ENCODE results near the gene POGLUT2. TPM values are rescaled to one million over a fixed set of nuclear protein-coding genes. Genes with fewer than 3 reads are reported as not detected.

POGLUT2 gene
- total and polyA plus RNA-seq, 4 donors = 4.0 to 7.5 (median 6.0) TPM

DNA sequence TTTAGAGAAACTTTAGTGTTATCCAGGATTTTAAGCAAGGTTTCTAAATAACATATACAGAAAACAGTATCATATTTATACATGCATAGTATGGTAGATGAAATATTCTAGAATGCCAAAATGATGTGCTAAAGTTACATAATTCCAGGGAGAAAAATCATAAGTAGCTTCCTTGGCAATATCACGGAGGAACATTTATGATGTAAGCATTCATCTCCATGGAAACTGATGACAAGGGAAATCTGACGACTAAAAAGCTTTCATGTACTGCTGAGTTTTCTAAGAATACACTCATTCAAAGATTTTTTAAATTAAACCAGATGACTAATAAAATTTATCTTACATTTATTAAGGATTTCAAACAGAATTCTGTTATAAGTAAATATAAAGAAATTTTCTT lies 29.9 kb downstream of the POGLUT2 start:
- H3K27me3 ChIP-seq (ENCODE audit: control insufficient read depth in 4 of 4, insufficient read depth in 4 of 4, low read length in 3 of 4) = no peaks in the 10 kb centered on the region
- H3K9ac ChIP-seq (ENCODE audit: low read depth in 1 of 2, low read length in 2 of 2) = no peak overlapping the region
- 73% methylated on average over 2 of the region's 2 CpGs for WGBS
- no peak overlapping the region for H3K27ac ChIP-seq (ENCODE audit: low read depth in 1 of 2, low read length in 2 of 2)
- DNase-seq (ENCODE audit: low spot score) = no peak
- TF ChIP-seq NR2F2 (IDR thresholded peaks at IDR 0.05) (no peak), HNF4A (conservative IDR thresholded peaks at IDR 0.05) (no peak), FOXA1 (IDR thresholded peaks at IDR 0.05) (no peak), EGR1 (IDR thresholded peaks at IDR 0.05; ENCODE audit: low read depth in 2 of 2) (no peak), YY1 (IDR thresholded peaks at IDR 0.05) (no peak), JUND (IDR thresholded peaks at IDR 0.05) (no peak), TAF1 (conservative IDR thresholded peaks at IDR 0.05) (no peak), RXRA (IDR thresholded peaks at IDR 0.05) (no peak), HNF4G (IDR thresholded peaks at IDR 0.05) (no peak), RAD21 (IDR thresholded peaks at IDR 0.05) (no peak)
- TF ChIP-seq, protein P1, sequence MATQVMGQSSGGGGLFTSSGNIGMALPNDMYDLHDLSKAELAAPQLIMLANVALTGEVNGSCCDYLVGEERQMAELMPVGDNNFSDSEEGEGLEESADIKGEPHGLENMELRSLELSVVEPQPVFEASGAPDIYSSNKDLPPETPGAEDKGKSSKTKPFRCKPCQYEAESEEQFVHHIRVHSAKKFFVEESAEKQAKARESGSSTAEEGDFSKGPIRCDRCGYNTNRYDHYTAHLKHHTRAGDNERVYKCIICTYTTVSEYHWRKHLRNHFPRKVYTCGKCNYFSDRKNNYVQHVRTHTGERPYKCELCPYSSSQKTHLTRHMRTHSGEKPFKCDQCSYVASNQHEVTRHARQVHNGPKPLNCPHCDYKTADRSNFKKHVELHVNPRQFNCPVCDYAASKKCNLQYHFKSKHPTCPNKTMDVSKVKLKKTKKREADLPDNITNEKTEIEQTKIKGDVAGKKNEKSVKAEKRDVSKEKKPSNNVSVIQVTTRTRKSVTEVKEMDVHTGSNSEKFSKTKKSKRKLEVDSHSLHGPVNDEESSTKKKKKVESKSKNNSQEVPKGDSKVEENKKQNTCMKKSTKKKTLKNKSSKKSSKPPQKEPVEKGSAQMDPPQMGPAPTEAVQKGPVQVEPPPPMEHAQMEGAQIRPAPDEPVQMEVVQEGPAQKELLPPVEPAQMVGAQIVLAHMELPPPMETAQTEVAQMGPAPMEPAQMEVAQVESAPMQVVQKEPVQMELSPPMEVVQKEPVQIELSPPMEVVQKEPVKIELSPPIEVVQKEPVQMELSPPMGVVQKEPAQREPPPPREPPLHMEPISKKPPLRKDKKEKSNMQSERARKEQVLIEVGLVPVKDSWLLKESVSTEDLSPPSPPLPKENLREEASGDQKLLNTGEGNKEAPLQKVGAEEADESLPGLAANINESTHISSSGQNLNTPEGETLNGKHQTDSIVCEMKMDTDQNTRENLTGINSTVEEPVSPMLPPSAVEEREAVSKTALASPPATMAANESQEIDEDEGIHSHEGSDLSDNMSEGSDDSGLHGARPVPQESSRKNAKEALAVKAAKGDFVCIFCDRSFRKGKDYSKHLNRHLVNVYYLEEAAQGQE (IDR thresholded peaks at IDR 0.05) = no peak
- TF ChIP-seq, protein P2, sequence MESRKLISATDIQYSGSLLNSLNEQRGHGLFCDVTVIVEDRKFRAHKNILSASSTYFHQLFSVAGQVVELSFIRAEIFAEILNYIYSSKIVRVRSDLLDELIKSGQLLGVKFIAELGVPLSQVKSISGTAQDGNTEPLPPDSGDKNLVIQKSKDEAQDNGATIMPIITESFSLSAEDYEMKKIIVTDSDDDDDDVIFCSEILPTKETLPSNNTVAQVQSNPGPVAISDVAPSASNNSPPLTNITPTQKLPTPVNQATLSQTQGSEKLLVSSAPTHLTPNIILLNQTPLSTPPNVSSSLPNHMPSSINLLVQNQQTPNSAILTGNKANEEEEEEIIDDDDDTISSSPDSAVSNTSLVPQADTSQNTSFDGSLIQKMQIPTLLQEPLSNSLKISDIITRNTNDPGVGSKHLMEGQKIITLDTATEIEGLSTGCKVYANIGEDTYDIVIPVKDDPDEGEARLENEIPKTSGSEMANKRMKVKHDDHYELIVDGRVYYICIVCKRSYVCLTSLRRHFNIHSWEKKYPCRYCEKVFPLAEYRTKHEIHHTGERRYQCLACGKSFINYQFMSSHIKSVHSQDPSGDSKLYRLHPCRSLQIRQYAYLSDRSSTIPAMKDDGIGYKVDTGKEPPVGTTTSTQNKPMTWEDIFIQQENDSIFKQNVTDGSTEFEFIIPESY (IDR thresholded peaks at IDR 0.05) = no peak
- TF ChIP-seq, protein P3, sequence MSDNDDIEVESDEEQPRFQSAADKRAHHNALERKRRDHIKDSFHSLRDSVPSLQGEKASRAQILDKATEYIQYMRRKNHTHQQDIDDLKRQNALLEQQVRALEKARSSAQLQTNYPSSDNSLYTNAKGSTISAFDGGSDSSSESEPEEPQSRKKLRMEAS (IDR thresholded peaks at IDR 0.05) = no peak
- TF ChIP-seq, protein P4, sequence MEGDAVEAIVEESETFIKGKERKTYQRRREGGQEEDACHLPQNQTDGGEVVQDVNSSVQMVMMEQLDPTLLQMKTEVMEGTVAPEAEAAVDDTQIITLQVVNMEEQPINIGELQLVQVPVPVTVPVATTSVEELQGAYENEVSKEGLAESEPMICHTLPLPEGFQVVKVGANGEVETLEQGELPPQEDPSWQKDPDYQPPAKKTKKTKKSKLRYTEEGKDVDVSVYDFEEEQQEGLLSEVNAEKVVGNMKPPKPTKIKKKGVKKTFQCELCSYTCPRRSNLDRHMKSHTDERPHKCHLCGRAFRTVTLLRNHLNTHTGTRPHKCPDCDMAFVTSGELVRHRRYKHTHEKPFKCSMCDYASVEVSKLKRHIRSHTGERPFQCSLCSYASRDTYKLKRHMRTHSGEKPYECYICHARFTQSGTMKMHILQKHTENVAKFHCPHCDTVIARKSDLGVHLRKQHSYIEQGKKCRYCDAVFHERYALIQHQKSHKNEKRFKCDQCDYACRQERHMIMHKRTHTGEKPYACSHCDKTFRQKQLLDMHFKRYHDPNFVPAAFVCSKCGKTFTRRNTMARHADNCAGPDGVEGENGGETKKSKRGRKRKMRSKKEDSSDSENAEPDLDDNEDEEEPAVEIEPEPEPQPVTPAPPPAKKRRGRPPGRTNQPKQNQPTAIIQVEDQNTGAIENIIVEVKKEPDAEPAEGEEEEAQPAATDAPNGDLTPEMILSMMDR (IDR thresholded peaks at IDR 0.05; ENCODE audit: low read depth, low read length, missing input control) = no peak
- no peaks in the 10 kb centered on the region for H3K9me3 ChIP-seq (ENCODE audit: control insufficient read depth in 4 of 4, low read length in 3 of 4)
- H3K4me3 ChIP-seq (ENCODE audit: low read depth in 1 of 3, low read length in 3 of 3) = no peak overlapping the region
- peaks cover 0 to 7% (median 1%) of the 10 kb centered on the region in 4 donors for H3K36me3 ChIP-seq (ENCODE audit: control insufficient read depth in 4 of 4, insufficient read depth in 3 of 4, low read depth in 1 of 4, low read length in 3 of 4)
- H3K4me1 ChIP-seq (ENCODE audit: control insufficient read depth in 4 of 4, insufficient read depth in 4 of 4, low read length in 3 of 4) = peaks cover 4 to 36% (median 24%) of the 10 kb centered on the region in 4 donors

DNA sequence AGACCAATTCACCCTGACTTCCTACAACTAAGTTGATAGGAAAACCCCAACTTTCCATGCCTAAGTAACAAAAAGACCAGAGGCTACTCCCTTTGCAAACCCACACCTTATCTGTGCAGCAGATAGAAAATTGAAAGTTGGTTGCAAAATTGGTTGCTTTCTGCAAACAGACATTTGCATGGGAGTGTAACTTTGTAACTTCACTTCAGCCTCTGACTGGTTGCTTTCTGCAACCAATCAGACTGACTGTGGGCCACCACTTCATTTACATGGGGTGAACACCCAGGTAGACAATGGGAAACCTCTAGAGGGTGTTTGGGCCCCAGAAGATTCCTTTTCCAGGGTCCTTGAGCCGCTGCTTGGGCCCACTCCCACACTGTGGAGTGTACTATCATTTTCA lies 35.0 kb downstream of the POGLUT2 start:
- peaks cover 0 to 8% (median 2%) of the 10 kb centered on the region in 4 donors for H3K4me1 ChIP-seq (ENCODE audit: control insufficient read depth in 4 of 4, insufficient read depth in 4 of 4, low read length in 3 of 4)
- TF ChIP-seq EGR1 (IDR thresholded peaks at IDR 0.05; ENCODE audit: low read depth in 2 of 2) (no peak), HNF4A (conservative IDR thresholded peaks at IDR 0.05) (no peak), FOXA1 (IDR thresholded peaks at IDR 0.05) (no peak), TAF1 (conservative IDR thresholded peaks at IDR 0.05) (no peak)
- TF ChIP-seq, protein P2 (IDR thresholded peaks at IDR 0.05) = no peak

More for the DNA sequence above, 35.0 kb downstream of the POGLUT2 start:
- DNase-seq (ENCODE audit: low spot score) = no peak
- no peaks in the 10 kb centered on the region for H3K27me3 ChIP-seq (ENCODE audit: control insufficient read depth in 4 of 4, insufficient read depth in 4 of 4, low read length in 3 of 4)
- no peak overlapping the region for H3K27ac ChIP-seq (ENCODE audit: low read depth in 1 of 2, low read length in 2 of 2)
- H3K9ac ChIP-seq (ENCODE audit: low read depth in 1 of 2, low read length in 2 of 2) = no peak overlapping the region
- no peak overlapping the region for H3K4me3 ChIP-seq (ENCODE audit: low read depth in 1 of 3, low read length in 3 of 3)
- WGBS = 95% methylated on average over 1 of the region's 1 CpG
- H3K9me3 ChIP-seq (ENCODE audit: control insufficient read depth in 4 of 4, low read length in 3 of 4) = no peaks in the 10 kb centered on the region
- H3K36me3 ChIP-seq (ENCODE audit: control insufficient read depth in 4 of 4, insufficient read depth in 3 of 4, low read depth in 1 of 4, low read length in 3 of 4) = peaks cover 0 to 7% (median 1%) of the 10 kb centered on the region in 4 donors

Measured in liver (tissue), 9 donors.